Ovary (tissue), 3 donors: ENCODE measurements around the gene OSM.

ENCODE experiments used
- CTCF ChIP-seq, 3 donors: fragments of 450-650 bp in 2 of 3; fragments of 200-600 bp in 1 of 3; IDR thresholded peaks; one replicate each; pipeline versions ENCODE4 v1.5.1 to v1.8.0; 2016 to 2022; ENCODE audit warnings: antibody characterized with exemption in 3 of 3, mild to moderate bottlenecking in 1 of 3
- POLR2A ChIP-seq: fragments of 450-650 bp; IDR thresholded peaks from one replicate; pipeline ENCODE4 v1.6.1; 2017; ENCODE audit warnings: antibody characterized with exemption, mild to moderate bottlenecking, moderate library complexity
- donor health status: DM: no; HTN: no; CAD: no.

GRCh38 chr22:30251711-30252110, 14.9 kb downstream of the OSM start:
- TF ChIP-seq CTCF (IDR thresholded peaks at IDR 0.05): no peak
- TF ChIP-seq POLR2A: no peak
